GM21619 (cell line): ENCODE measurements around the gene ACTN4.

Source experiments
- ATAC-seq: cut with Tn5 transposase; IDR thresholded peaks from one replicate; pipeline ENCODE4 v1.9.1; 2021; ENCODE audit not compliant: unreplicated experiment

Gene ACTN4

GRCh38 chr19:38635483-38636399 is 11.7 kb upstream of the ACTN4 start:
- no peak for ATAC-seq

- ATAC-seq = no peak
These were observed 9.0 kb upstream of the ACTN4 start for GRCh38 chr19:38638461-38638860.

- no peak for ATAC-seq
These were observed 7.8 kb upstream of the ACTN4 start for GRCh38 chr19:38639679-38640078.

- no peak for ATAC-seq
These were observed 7.1 kb upstream of the ACTN4 start for GRCh38 chr19:38640368-38640767.

- ATAC-seq = no peak
These were observed 5.3 kb upstream of the ACTN4 start for GRCh38 chr19:38642176-38642575.

GRCh38 chr19:38644719-38645118 is 2.7 kb upstream of the ACTN4 start:
- ATAC-seq = no peak

GRCh38 chr19:38647966-38648768 is 718 bp downstream of the ACTN4 start:
- ATAC-seq = no peak

GRCh38 chr19:38648769-38649304 is 1.4 kb downstream of the ACTN4 start:
- no peak for ATAC-seq

GRCh38 chr19:38649305-38650171 is 2.1 kb downstream of the ACTN4 start:
- no peak for ATAC-seq

- ATAC-seq = no peak
These were observed 2.8 kb downstream of the ACTN4 start for GRCh38 chr19:38650172-38650775.

- no peak for ATAC-seq
These were observed 3.6 kb downstream of the ACTN4 start for GRCh38 chr19:38650911-38651584.

GRCh38 chr19:38653028-38653571 is 5.7 kb downstream of the ACTN4 start:
- ATAC-seq = no peak

GRCh38 chr19:38654628-38655055 is 7.2 kb downstream of the ACTN4 start:
- ATAC-seq = no peak

GRCh38 chr19:38655148-38655824 is 7.8 kb downstream of the ACTN4 start:
- peak; percentile 52 for ATAC-seq

- ATAC-seq = no peak
These were observed 8.9 kb downstream of the ACTN4 start for GRCh38 chr19:38656171-38656981.

- ATAC-seq = no peak
These were observed 10.3 kb downstream of the ACTN4 start for GRCh38 chr19:38657633-38658222.

- ATAC-seq = no peak
These were observed 11.2 kb downstream of the ACTN4 start for GRCh38 chr19:38658462-38659306.
